HEK293 (cell line): ENCODE data around the gene CFL1.

ENCODE experiments used
- ATF2 ChIP-seq: fragments of 450-650 bp; formaldehyde crosslinking; IDR thresholded peaks from 2 replicates; pipeline ENCODE4 v1.5.1; 2016; ENCODE audit warnings: missing biosample characterization, missing genetic modification characterization, low read depth
- SCRT1 ChIP-seq: fragments of 450-650 bp; formaldehyde crosslinking; IDR thresholded peaks from 2 replicates; pipeline ENCODE4 v1.5.1; 2016; ENCODE audit warnings: missing biosample characterization, missing genetic modification characterization, borderline replicate concordance
- YY1 ChIP-seq: fragments of 450-650 bp; formaldehyde crosslinking; IDR thresholded peaks from 2 replicates; pipeline ENCODE4 v1.5.1; 2018; ENCODE audit warnings: missing biosample characterization, missing genetic modification characterization
- ZNF138 ChIP-seq: fragments of 450-650 bp; formaldehyde crosslinking; IDR thresholded peaks from 2 replicates; pipeline ENCODE4 v1.5.1; 2016; ENCODE audit warnings: missing biosample characterization, missing genetic modification characterization, borderline replicate concordance
- ZNF169 ChIP-seq: fragments of 450-650 bp; formaldehyde crosslinking; IDR thresholded peaks from 2 replicates; pipeline ENCODE4 v1.5.1; 2016; ENCODE audit warnings: missing biosample characterization, missing genetic modification characterization
- ZNF223 ChIP-seq: fragments of 450-650 bp; formaldehyde crosslinking; IDR thresholded peaks from 2 replicates; pipeline ENCODE4 v1.5.1; 2016; ENCODE audit warnings: missing biosample characterization, missing genetic modification characterization
- ZNF530 ChIP-seq: fragments of 450-650 bp; formaldehyde crosslinking; IDR thresholded peaks from 2 replicates; pipeline ENCODE4 v1.5.1; 2016; ENCODE audit warnings: low read depth, missing biosample characterization, missing genetic modification characterization
- ZNF629 ChIP-seq: fragments of 450-650 bp; formaldehyde crosslinking; IDR thresholded peaks from 2 replicates; pipeline ENCODE4 v1.5.1; 2017; ENCODE audit warnings: missing biosample characterization, missing genetic modification characterization
- TF ChIP-seq, protein P1 (sequence below): fragments of 450-650 bp; formaldehyde crosslinking; IDR thresholded peaks from 2 replicates; pipeline ENCODE4 v1.5.1; 2016; ENCODE audit warnings: missing biosample characterization, missing genetic modification characterization

DNA sequence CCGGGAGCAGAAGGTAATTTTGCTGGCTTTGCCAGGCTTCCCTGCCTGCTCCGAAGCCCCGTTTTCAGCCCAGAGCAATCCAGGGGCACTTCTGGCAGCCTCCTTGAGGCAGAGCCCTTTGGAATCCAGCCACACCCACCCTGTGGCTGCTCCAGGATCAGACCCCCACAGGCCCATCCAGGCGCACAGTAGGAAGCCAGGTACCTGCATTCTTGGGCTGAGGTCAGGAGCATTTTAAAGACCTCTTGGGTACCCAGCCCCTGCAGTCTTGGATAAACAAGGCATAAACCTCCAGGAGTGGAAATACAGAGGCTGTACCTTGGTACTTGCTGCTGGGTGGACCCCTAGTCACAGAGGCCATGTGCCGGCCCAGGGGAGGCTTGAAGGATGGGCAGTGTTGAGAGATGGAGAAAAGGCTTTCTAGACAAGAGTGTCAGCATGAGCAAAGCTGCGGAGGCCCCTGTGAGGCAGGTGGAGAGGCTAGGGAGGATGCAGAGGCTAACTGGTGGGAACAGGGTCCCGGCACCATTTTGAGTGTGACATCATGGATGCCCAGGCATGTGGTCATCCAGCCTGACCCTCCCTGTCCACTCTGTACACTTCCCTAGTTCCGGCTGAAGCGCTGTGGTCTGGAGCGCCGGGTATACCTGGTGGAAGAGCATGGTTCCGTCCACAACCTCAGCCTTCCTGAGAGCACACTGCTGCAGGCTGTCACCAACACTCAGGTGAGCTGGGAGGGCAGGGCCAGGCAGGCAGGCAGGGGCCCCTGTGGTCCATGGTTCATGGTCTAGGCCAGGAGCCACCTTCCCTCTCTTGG lies 6.1 kb upstream of the CFL1 start:
- TF ChIP-seq ZNF169 (no peak), ZNF629 (tag by site-specific recombination) (no peak), YY1 (tag by site-specific recombination) (no peak), ATF2 (tag by site-specific recombination) (no peak), ZNF530 (tag by site-specific recombination) (no peak), SCRT1 (no peak), ZNF223 (no peak), ZNF138 (no peak)
- TF ChIP-seq, protein P1, sequence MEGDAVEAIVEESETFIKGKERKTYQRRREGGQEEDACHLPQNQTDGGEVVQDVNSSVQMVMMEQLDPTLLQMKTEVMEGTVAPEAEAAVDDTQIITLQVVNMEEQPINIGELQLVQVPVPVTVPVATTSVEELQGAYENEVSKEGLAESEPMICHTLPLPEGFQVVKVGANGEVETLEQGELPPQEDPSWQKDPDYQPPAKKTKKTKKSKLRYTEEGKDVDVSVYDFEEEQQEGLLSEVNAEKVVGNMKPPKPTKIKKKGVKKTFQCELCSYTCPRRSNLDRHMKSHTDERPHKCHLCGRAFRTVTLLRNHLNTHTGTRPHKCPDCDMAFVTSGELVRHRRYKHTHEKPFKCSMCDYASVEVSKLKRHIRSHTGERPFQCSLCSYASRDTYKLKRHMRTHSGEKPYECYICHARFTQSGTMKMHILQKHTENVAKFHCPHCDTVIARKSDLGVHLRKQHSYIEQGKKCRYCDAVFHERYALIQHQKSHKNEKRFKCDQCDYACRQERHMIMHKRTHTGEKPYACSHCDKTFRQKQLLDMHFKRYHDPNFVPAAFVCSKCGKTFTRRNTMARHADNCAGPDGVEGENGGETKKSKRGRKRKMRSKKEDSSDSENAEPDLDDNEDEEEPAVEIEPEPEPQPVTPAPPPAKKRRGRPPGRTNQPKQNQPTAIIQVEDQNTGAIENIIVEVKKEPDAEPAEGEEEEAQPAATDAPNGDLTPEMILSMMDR (tag by site-specific recombination), result no peak
